B cell (primary cell): ENCODE data around the gene IFIT5. TPM values are rescaled to one million over a fixed set of nuclear protein-coding genes. Genes with fewer than 3 reads are reported as not detected.

Experiments used
- ATAC-seq: fragments of 200-7000 bp; cut with Tn5 transposase; one replicate; pipeline ENCODE4 v1.10.0; 2021; ENCODE audit warnings: low read depth, mild to moderate bottlenecking, moderate number of reproducible peaks, moderate library complexity
- CTCF ChIA-PET: fragments of 350-600 bp; sonication (Branson Sonifier 250); formaldehyde crosslinking; loops from one replicate; lab custom pipeline; 2021; ENCODE audit warnings: antibody characterized with exemption, inconsistent platforms; lab: Charles Lee
- POLR2A ChIA-PET: fragments of 350-600 bp; sonication (Branson Sonifier 250); formaldehyde crosslinking; loops from one replicate; lab custom pipeline; 2021; ENCODE audit warnings: antibody characterized with exemption; lab: Charles Lee
- DNase-seq: peaks from one replicate; pipeline ENCODE4 v3.0.0; 2013
- H2AFZ ChIP-seq: 2 replicates; pipeline ENCODE4 v1.6.1; 2012; ENCODE audit warnings: mild to moderate bottlenecking, low read depth, low read length; ENCODE audit not compliant: insufficient read depth, poor library complexity, severe bottlenecking
- H3K27ac ChIP-seq, 2 donors: 1 replicate in 1 of 2; 2 replicates in 1 of 2; pipeline ENCODE4 v1.5.1; 2012 to 2013; ENCODE audit warnings: low read length in 2 of 2, mild to moderate bottlenecking in 2 of 2, moderate library complexity in 1 of 2
- H3K27me3 ChIP-seq, 4 experiments: fragments of 200-600 bp in 1 of 4; sonication (generic) in 1 of 4; replicated peaks in 1 of 4; 1 replicate in 2 of 4; 2 replicates in 2 of 4; pipeline versions ENCODE4 v1.6.1 to v1.7.0; 2013 to 2016; ENCODE audit warnings: low read length in 3 of 4, mild to moderate bottlenecking in 2 of 4, mixed read lengths in 1 of 4, moderate library complexity in 1 of 4; ENCODE audit not compliant: insufficient read depth in 4 of 4, control insufficient read depth in 3 of 4; ENCODE audit errors: control extremely low read depth in 1 of 4
- H3K36me3 ChIP-seq, 2 experiments: replicated peaks in 1 of 2; 1 replicate in 1 of 2; 2 replicates in 1 of 2; pipeline versions ENCODE4 v1.6.1 to v1.7.1; 2013; ENCODE audit warnings: low read length in 1 of 2; ENCODE audit not compliant: insufficient read depth in 2 of 2, control insufficient read depth in 1 of 2; ENCODE audit errors: control extremely low read depth in 1 of 2, extremely low read depth in 1 of 2
- H3K4me1 ChIP-seq, 2 donors: fragments of 200-600 bp in 1 of 2; sonication (generic) in 1 of 2; 1 replicate in 1 of 2; 2 replicates in 1 of 2; pipeline versions ENCODE4 v1.5.1 to v1.6.1; 2013 to 2017; ENCODE audit warnings: low read length in 2 of 2; ENCODE audit not compliant: control insufficient read depth in 2 of 2, insufficient read depth in 2 of 2
- H3K4me2 ChIP-seq: replicated peaks from 2 replicates; pipeline ENCODE3; 2012; ENCODE audit warnings: mild to moderate bottlenecking, low read depth, low read length; ENCODE audit not compliant: poor library complexity, severe bottlenecking
- H3K4me3 ChIP-seq, 5 experiments: fragments of 200-600 bp in 1 of 5; sonication (generic) in 1 of 5; 1 replicate in 3 of 5; 2 replicates in 2 of 5; pipeline versions ENCODE4 v1.5.1 to v1.7.0; 2011 to 2016; ENCODE audit warnings: low read length in 4 of 5, mild to moderate bottlenecking in 4 of 5, low read depth in 2 of 5, control low read depth in 1 of 5, moderate library complexity in 1 of 5; ENCODE audit not compliant: insufficient read depth in 1 of 5; ENCODE audit errors: control extremely low read depth in 1 of 5, extremely low read depth in 1 of 5
- H3K79me2 ChIP-seq: fragments of 200-600 bp; sonication (generic); one replicate; pipeline ENCODE4 v1.6.0; 2016; ENCODE audit warnings: low read length; ENCODE audit not compliant: control insufficient read depth, insufficient read depth
- H3K9ac ChIP-seq: fragments of 200-600 bp; sonication (generic); 2 replicates; pipeline ENCODE4 v1.6.1; 2017; ENCODE audit warnings: mild to moderate bottlenecking, low read length, moderate library complexity
- H3K9me3 ChIP-seq, 3 donors: one replicate each; pipeline versions ENCODE4 v1.6.1 to v1.7.1; 2013; ENCODE audit warnings: low read length in 2 of 3; ENCODE audit not compliant: control insufficient read depth in 2 of 3, insufficient read depth in 1 of 3; ENCODE audit errors: control extremely low read depth in 1 of 3
- H4K20me1 ChIP-seq: 2 replicates; pipeline ENCODE4 v1.6.0; 2012; ENCODE audit warnings: mild to moderate bottlenecking, low read length; ENCODE audit not compliant: insufficient read depth, control insufficient read depth, poor library complexity, severe bottlenecking
- H3K27ac Mint-ChIP-seq: one replicate; pipeline ENCODE4 v1.8.0; 2021; ENCODE audit warnings: mixed read lengths
- H3K27me3 Mint-ChIP-seq: one replicate; pipeline ENCODE4 v1.8.0; 2021; ENCODE audit warnings: mixed read lengths
- H3K4me1 Mint-ChIP-seq: one replicate; pipeline ENCODE4 v1.8.0; 2021; ENCODE audit warnings: mixed read lengths
- H3K4me3 Mint-ChIP-seq: one replicate; pipeline ENCODE4 v1.8.0; 2021; ENCODE audit warnings: mixed read lengths
- H3K9me3 Mint-ChIP-seq: one replicate; pipeline ENCODE4 v1.8.0; 2022; ENCODE audit warnings: mixed read lengths; ENCODE audit not compliant: insufficient read depth
- CTCF ChIP-seq: fragments of 200-600 bp; IDR thresholded peaks from one replicate; pipeline ENCODE4 v1.8.0; 2022; ENCODE audit warnings: antibody characterized with exemption, mild to moderate bottlenecking
- EZH2 ChIP-seq: IDR thresholded peaks from 2 replicates; pipeline ENCODE4 v1.6.1; 2012; ENCODE audit warnings: borderline replicate concordance, low read depth, mild to moderate bottlenecking, moderate library complexity, low read length; ENCODE audit not compliant: insufficient read depth, poor library complexity, severe bottlenecking
- WGBS: methylation state at CpG from one replicate; pipeline ENCODE4 v1.1.5; 2013; ENCODE audit warnings: missing lambda C conversion rate; ENCODE audit not compliant: insufficient coverage; 5-methylcytosine and 5-hydroxymethylcytosine counted together
- intact Hi-C: fragments of 100-400 bp; cut with micrococcal nuclease; formaldehyde crosslinking; loops from one replicate; pipeline ENCODE4 v1.10.0; 2022
- polyA plus RNA-seq: library from polyadenylated mRNA; depleted of rRNA; stranded (reverse); fragments of >200 nt; gene quantifications from 2 replicates; pipeline ENCODE4 v1.2.3, GENCODE V29; 2012
- total RNA-seq, 2 donors: library from RNA; stranded (reverse); fragments of 120-200 nt in 1 of 2; gene quantifications; 1 replicate in 1 of 2; 2 replicates in 1 of 2; pipeline versions ENCODE4 v1.2.3 to v1.2.4, GENCODE V29; 2013 to 2022

The IFIT5 gene
- total and polyA plus RNA-seq, 2 donors (not counting 1 experiment from before 2014, with no cell fraction given), result 7.0 to 23.2 TPM

GRCh38 chr10:89399956-89400355 is 14.4 kb upstream of the IFIT5 start:
- intact Hi-C loops, result no loop called here
- Histone ChIP-seq H2AFZ (no peak overlapping the region), H3K27ac (no peak overlapping the region), H3K9ac (no peak overlapping the region), H3K4me3 (no peak overlapping the region), H4K20me1 (no peaks in the 10 kb centered on the region), H3K9me3 (no peaks in the 10 kb centered on the region), H3K36me3 (peaks cover 0 to 7% of the 10 kb centered on the region in 2 experiments), H3K27me3 (no peaks in the 10 kb centered on the region), H3K4me1 (no peaks in the 10 kb centered on the region), H3K79me2 (peaks cover 14% of the 10 kb centered on the region), H3K4me2 (no peak overlapping the region)
- Mint-ChIP-seq H3K4me3 (no peak overlapping the region), H3K27ac (no peak overlapping the region), H3K9me3 (no peaks in the 10 kb centered on the region), H3K4me1 (peaks cover 3% of the 10 kb centered on the region), H3K27me3 (no peaks in the 10 kb centered on the region)
- ChIA-PET POLR2A (no interaction called here), CTCF (interaction anchor here (1.4 kb wide), 1 partner anchor 19 kb away, joined by 4 read pairs; no protein-coding TSS in a partner anchor)
- ATAC-seq (no peak), DNase-seq (no peak)
- WGBS, result no CpG with 5 or more reads among the region's 1 CpG
- no peak for TF ChIP-seq EZH2
- TF ChIP-seq CTCF, result no peak

GRCh38 chr10:89403043-89403442 is 11.3 kb upstream of the IFIT5 start:
- no peak for ATAC-seq
- H3K4me3 ChIP-seq, result no peak overlapping the region
- no peaks in the 10 kb centered on the region for H3K79me2 ChIP-seq
- Mint-ChIP-seq H3K27ac (no peak overlapping the region), H3K9me3 (no peaks in the 10 kb centered on the region), H3K27me3 (no peaks in the 10 kb centered on the region), H3K4me1 (no peaks in the 10 kb centered on the region), H3K4me3 (no peak overlapping the region)
- H3K36me3 ChIP-seq, result peaks cover 0 to 7% of the 10 kb centered on the region in 2 experiments
- intact Hi-C loops, result no loop called here
- no peak overlapping the region for H3K27ac ChIP-seq
- no peak for DNase-seq
- ChIA-PET CTCF (interaction anchor here (1.2 to 2.0 kb wide), 2 partner anchors 33 to 374 kb away, joined by 3 to 7 read pairs; no protein-coding TSS in a partner anchor), POLR2A (no interaction called here)
- WGBS, result no CpG with 5 or more reads among the region's 2 CpGs
- no peaks in the 10 kb centered on the region for H3K27me3 ChIP-seq
- no peak overlapping the region for H3K4me2 ChIP-seq
- no peak for TF ChIP-seq EZH2
- no peak for TF ChIP-seq CTCF
- no peak overlapping the region for H3K9ac ChIP-seq
- no peaks in the 10 kb centered on the region for H3K4me1 ChIP-seq
- no peak overlapping the region for H2AFZ ChIP-seq
- H3K9me3 ChIP-seq, result no peaks in the 10 kb centered on the region
- no peaks in the 10 kb centered on the region for H4K20me1 ChIP-seq
